ENCODE results near the gene SIM2. TPM values are rescaled to one million over a fixed set of nuclear protein-coding genes. Genes with fewer than 3 reads are reported as not detected.

The SIM2 gene
- total and polyA plus RNA-seq, 2 experiments from 2014 or later: 0.16 to 0.49 TPM

DNA sequence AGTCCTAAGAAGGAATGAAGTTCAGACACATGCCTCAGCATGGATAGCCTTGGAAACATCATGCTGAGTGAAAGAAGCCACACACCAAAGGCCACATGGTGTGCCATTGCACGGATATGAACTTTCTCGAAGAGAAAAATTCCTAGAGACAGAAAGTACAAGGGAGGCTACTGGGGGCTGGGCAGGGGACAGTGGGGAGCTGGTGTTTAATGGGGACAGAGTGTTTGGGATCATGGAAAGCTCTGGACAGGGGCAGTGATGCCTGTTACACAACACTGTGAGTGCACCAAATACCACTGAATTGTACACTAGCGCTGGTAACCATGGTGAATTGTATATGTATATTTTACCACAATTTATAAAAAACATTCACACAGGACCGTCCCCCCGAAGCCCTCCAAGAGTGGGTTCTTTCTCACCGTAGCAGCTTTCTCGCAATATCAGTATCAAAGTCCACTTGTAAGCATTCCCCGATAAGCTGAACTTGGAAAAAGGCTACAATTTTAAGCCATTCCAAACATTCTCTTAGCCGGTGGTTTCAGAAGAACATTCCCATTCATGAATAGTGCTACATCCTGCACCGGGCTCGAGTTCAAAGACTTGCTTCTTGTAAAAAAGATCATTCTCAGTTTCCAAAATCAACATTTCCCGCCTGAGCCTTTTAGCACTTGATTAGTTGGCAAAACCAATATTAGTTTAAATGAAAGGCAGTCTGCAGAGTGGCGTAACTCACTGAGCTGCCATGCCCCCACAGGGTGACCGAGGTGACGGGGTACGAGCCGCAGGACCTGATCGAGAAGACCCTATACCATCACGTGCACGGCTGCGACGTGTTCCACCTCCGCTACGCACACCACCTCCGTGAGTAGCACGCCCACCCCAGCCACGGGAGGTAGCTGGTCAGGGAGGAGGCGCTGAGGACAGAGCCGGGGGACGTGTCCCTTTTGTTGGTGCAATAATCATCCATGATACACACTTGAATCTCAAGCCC is 31.7 kb downstream of the SIM2 start:
- Histone ChIP-seq H3K4me2 (no peak overlapping the region), H3K27me3 (ENCODE audit: insufficient read depth) (no peaks in the 10 kb centered on the region), H3K36me3 (ENCODE audit: insufficient read depth) (no peaks in the 10 kb centered on the region), H3F3A (replicated peaks; ENCODE audit: low read depth) (no peaks in the 10 kb centered on the region), H3K27ac (ENCODE audit: low read depth) (no peak overlapping the region), H3K4me1 (ENCODE audit: insufficient read depth) (no peaks in the 10 kb centered on the region), H3K4me3 (no peak overlapping the region), H3K9me2 (ENCODE audit: insufficient read depth) (no peaks in the 10 kb centered on the region), H4K20me1 (replicated peaks; ENCODE audit: insufficient read depth) (no peaks in the 10 kb centered on the region), H3K79me2 (replicated peaks; ENCODE audit: insufficient read depth) (no peaks in the 10 kb centered on the region), H2AFZ (no peak overlapping the region)
- DNase-seq (ENCODE audit: low spot score) (no peak), ATAC-seq (no peak)
- TF ChIP-seq ETS1 (IDR thresholded peaks at IDR 0.05) (no peak), NANOG (IDR thresholded peaks at IDR 0.05; ENCODE audit: borderline replicate concordance) (no peak), CREB1 (CRISPR knock-in tag; IDR thresholded peaks at IDR 0.05; ENCODE audit: low read depth) (no peak), REST (IDR thresholded peaks at IDR 0.05; ENCODE audit: unreplicated experiment) (no peak), POLR2AphosphoS5 (IDR thresholded peaks at IDR 0.05; ENCODE audit: low read depth) (no peak), STAT1 (IDR thresholded peaks at IDR 0.05; ENCODE audit: unreplicated experiment) (no peak), JUNB (IDR thresholded peaks at IDR 0.05; ENCODE audit: unreplicated experiment) (no peak), ZNF114 (CRISPR knock-in tag; IDR thresholded peaks at IDR 0.05) (no peak), EZH2 (IDR thresholded peaks at IDR 0.05; ENCODE audit: low read depth, unreplicated experiment) (no peak), EZH2phosphoT487 (IDR thresholded peaks at IDR 0.05; ENCODE audit: unreplicated experiment) (no peak), ZNF331 (CRISPR knock-in tag; IDR thresholded peaks at IDR 0.05; ENCODE audit: low read depth) (no peak)
- TF ChIP-seq, protein P1, sequence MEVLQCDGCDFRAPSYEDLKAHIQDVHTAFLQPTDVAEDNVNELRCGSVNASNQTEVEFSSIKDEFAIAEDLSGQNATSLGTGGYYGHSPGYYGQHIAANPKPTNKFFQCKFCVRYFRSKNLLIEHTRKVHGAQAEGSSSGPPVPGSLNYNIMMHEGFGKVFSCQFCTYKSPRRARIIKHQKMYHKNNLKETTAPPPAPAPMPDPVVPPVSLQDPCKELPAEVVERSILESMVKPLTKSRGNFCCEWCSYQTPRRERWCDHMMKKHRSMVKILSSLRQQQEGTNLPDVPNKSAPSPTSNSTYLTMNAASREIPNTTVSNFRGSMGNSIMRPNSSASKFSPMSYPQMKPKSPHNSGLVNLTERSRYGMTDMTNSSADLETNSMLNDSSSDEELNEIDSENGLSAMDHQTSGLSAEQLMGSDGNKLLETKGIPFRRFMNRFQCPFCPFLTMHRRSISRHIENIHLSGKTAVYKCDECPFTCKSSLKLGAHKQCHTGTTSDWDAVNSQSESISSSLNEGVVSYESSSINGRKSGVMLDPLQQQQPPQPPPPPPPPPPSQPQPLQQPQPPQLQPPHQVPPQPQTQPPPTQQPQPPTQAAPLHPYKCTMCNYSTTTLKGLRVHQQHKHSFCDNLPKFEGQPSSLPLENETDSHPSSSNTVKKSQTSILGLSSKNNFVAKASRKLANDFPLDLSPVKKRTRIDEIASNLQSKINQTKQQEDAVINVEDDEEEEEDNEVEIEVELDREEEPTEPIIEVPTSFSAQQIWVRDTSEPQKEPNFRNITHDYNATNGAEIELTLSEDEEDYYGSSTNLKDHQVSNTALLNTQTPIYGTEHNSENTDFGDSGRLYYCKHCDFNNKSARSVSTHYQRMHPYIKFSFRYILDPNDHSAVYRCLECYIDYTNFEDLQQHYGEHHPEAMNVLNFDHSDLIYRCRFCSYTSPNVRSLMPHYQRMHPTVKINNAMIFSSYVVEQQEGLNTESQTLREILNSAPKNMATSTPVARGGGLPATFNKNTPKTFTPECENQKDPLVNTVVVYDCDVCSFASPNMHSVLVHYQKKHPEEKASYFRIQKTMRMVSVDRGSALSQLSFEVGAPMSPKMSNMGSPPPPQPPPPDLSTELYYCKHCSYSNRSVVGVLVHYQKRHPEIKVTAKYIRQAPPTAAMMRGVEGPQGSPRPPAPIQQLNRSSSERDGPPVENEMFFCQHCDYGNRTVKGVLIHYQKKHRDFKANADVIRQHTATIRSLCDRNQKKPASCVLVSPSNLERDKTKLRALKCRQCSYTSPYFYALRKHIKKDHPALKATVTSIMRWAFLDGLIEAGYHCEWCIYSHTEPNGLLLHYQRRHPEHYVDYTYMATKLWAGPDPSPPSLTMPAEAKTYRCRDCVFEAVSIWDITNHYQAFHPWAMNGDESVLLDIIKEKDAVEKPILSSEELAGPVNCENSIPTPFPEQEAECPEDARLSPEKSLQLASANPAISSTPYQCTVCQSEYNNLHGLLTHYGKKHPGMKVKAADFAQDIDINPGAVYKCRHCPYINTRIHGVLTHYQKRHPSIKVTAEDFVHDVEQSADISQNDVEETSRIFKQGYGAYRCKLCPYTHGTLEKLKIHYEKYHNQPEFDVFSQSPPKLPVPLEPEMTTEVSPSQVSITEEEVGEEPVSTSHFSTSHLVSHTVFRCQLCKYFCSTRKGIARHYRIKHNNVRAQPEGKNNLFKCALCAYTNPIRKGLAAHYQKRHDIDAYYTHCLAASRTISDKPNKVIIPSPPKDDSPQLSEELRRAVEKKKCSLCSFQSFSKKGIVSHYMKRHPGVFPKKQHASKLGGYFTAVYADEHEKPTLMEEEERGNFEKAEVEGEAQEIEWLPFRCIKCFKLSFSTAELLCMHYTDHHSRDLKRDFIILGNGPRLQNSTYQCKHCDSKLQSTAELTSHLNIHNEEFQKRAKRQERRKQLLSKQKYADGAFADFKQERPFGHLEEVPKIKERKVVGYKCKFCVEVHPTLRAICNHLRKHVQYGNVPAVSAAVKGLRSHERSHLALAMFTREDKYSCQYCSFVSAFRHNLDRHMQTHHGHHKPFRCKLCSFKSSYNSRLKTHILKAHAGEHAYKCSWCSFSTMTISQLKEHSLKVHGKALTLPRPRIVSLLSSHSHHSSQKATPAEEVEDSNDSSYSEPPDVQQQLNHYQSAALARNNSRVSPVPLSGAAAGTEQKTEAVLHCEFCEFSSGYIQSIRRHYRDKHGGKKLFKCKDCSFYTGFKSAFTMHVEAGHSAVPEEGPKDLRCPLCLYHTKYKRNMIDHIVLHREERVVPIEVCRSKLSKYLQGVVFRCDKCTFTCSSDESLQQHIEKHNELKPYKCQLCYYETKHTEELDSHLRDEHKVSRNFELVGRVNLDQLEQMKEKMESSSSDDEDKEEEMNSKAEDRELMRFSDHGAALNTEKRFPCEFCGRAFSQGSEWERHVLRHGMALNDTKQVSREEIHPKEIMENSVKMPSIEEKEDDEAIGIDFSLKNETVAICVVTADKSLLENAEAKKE (CRISPR knock-in tag; IDR thresholded peaks at IDR 0.05): no peak
- TF ChIP-seq, protein P2, sequence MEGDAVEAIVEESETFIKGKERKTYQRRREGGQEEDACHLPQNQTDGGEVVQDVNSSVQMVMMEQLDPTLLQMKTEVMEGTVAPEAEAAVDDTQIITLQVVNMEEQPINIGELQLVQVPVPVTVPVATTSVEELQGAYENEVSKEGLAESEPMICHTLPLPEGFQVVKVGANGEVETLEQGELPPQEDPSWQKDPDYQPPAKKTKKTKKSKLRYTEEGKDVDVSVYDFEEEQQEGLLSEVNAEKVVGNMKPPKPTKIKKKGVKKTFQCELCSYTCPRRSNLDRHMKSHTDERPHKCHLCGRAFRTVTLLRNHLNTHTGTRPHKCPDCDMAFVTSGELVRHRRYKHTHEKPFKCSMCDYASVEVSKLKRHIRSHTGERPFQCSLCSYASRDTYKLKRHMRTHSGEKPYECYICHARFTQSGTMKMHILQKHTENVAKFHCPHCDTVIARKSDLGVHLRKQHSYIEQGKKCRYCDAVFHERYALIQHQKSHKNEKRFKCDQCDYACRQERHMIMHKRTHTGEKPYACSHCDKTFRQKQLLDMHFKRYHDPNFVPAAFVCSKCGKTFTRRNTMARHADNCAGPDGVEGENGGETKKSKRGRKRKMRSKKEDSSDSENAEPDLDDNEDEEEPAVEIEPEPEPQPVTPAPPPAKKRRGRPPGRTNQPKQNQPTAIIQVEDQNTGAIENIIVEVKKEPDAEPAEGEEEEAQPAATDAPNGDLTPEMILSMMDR (conservative IDR thresholded peaks at IDR 0.05; ENCODE audit: low read depth in 2 of 2): no peak
- Mint-ChIP-seq H3K4me3 (no peak overlapping the region), H3K27me3 (ENCODE audit: insufficient read depth, low read depth, poor library complexity) (peaks cover 2% of the 10 kb centered on the region), H3K4me1 (no peaks in the 10 kb centered on the region), H3K9me3 (no peaks in the 10 kb centered on the region), H3K27ac (no peak overlapping the region), H3K36me3 (ENCODE audit: low read depth) (no peaks in the 10 kb centered on the region)
